H9 (cell line): Measurements from ENCODE around the gene SLC12A3. TPM values are rescaled to one million over a fixed set of nuclear protein-coding genes. Genes with fewer than 3 reads are reported as not detected.

ENCODE experiments used
- DNase-seq: peaks from one replicate; pipeline ENCODE4 v3.0.0-alpha.2; 2017
- H2AFZ ChIP-seq: one replicate; pipeline ENCODE4 v1.6.1; 2013; ENCODE audit warnings: mild to moderate bottlenecking, low read length, control low read depth, moderate library complexity
- H2AK5ac ChIP-seq: 2 replicates; pipeline ENCODE4 v1.6.1; 2013; ENCODE audit warnings: low read length, control low read depth, mixed read lengths; ENCODE audit not compliant: insufficient read length
- H2BK120ac ChIP-seq: one replicate; pipeline ENCODE4 v1.6.1; 2013; ENCODE audit warnings: low read depth, mild to moderate bottlenecking, low read length, control low read depth, inconsistent platforms; ENCODE audit not compliant: poor library complexity, severe bottlenecking
- H2BK12ac ChIP-seq: 2 replicates; pipeline ENCODE4 v1.6.1; 2013; ENCODE audit warnings: low read length, control low read depth, mixed read lengths, low read depth; ENCODE audit not compliant: insufficient read length
- H2BK15ac ChIP-seq: 2 replicates; pipeline ENCODE4 v1.6.1; 2013; ENCODE audit warnings: low read depth, low read length, control low read depth
- H2BK20ac ChIP-seq: one replicate; pipeline ENCODE4 v1.6.1; 2013; ENCODE audit warnings: low read depth, mild to moderate bottlenecking, low read length, control low read depth, inconsistent platforms; ENCODE audit not compliant: poor library complexity, severe bottlenecking
- H2BK5ac ChIP-seq: 2 replicates; pipeline ENCODE4 v1.6.1; 2013; ENCODE audit warnings: low read length, control low read depth, mixed read lengths; ENCODE audit not compliant: insufficient read length
- H3K14ac ChIP-seq: 2 replicates; pipeline ENCODE4 v1.6.1; 2013; ENCODE audit warnings: low read length, control low read depth; ENCODE audit not compliant: insufficient read depth
- H3K18ac ChIP-seq: 2 replicates; pipeline ENCODE4 v1.6.1; 2013; ENCODE audit warnings: low read depth, mild to moderate bottlenecking, mixed read lengths, low read length, control low read depth; ENCODE audit not compliant: insufficient read length
- H3K23ac ChIP-seq: 2 replicates; pipeline ENCODE4 v1.6.1; 2013; ENCODE audit warnings: low read length, control low read depth, mixed read lengths, low read depth; ENCODE audit not compliant: insufficient read length
- H3K23me2 ChIP-seq: 2 replicates; pipeline ENCODE4 v1.6.1; 2013; ENCODE audit warnings: low read depth, mild to moderate bottlenecking, mixed read lengths, low read length, control low read depth; ENCODE audit not compliant: insufficient read length, poor library complexity, severe bottlenecking
- H3K27ac ChIP-seq: 2 replicates; pipeline ENCODE4 v1.5.1; 2013; ENCODE audit warnings: low read length, control low read depth, mixed read lengths, low read depth; ENCODE audit not compliant: insufficient read length
- H3K27me3 ChIP-seq: 2 replicates; pipeline ENCODE4 v1.6.1; 2013; ENCODE audit warnings: low read length, control low read depth, inconsistent platforms; ENCODE audit not compliant: insufficient read depth
- H3K4ac ChIP-seq: 2 replicates; pipeline ENCODE4 v1.6.1; 2013; ENCODE audit warnings: low read depth, mild to moderate bottlenecking, control low read depth, inconsistent platforms, low read length, moderate library complexity
- H3K4me1 ChIP-seq: 2 replicates; pipeline ENCODE4 v1.6.1; 2013; ENCODE audit warnings: low read length, control low read depth, inconsistent platforms; ENCODE audit not compliant: insufficient read depth
- H3K4me2 ChIP-seq: 2 replicates; pipeline ENCODE4 v1.6.1; 2013; ENCODE audit warnings: low read length, control low read depth, mixed read lengths; ENCODE audit not compliant: insufficient read length, insufficient read depth
- H3K56ac ChIP-seq: 2 replicates; pipeline ENCODE4 v1.6.1; 2013; ENCODE audit warnings: low read depth, mild to moderate bottlenecking, mixed read lengths, low read length, control low read depth; ENCODE audit not compliant: insufficient read length
- H3K79me1 ChIP-seq: 2 replicates; pipeline ENCODE4 v1.6.1; 2013; ENCODE audit warnings: low read depth, mild to moderate bottlenecking, moderate library complexity, low read length, control low read depth, inconsistent platforms; ENCODE audit not compliant: insufficient read depth, poor library complexity, severe bottlenecking
- H3K79me2 ChIP-seq: 2 replicates; pipeline ENCODE4 v1.6.1; 2013; ENCODE audit warnings: low read length, control low read depth, inconsistent platforms; ENCODE audit not compliant: insufficient read depth
- H3K9ac ChIP-seq: 2 replicates; pipeline ENCODE4 v1.6.1; 2013; ENCODE audit warnings: low read length, control low read depth, mixed read lengths; ENCODE audit not compliant: insufficient read length; ENCODE audit errors: extremely low read depth
- H3K9me3 ChIP-seq: one replicate; pipeline ENCODE4 v1.6.1; 2013; ENCODE audit warnings: low read depth, low read length, inconsistent platforms; ENCODE audit not compliant: control insufficient read depth
- H3T11ph ChIP-seq: one replicate; pipeline ENCODE4 v1.6.1; 2013; ENCODE audit warnings: mild to moderate bottlenecking, low read length, control low read depth, inconsistent platforms
- H4K20me1 ChIP-seq: one replicate; pipeline ENCODE4 v1.6.1; 2013; ENCODE audit not compliant: control insufficient read depth, insufficient read length, insufficient read depth
- H4K5ac ChIP-seq: 2 replicates; pipeline ENCODE4 v1.6.1; 2013; ENCODE audit warnings: low read depth, mild to moderate bottlenecking, mixed read lengths, low read length, control low read depth; ENCODE audit not compliant: insufficient read length
- H4K8ac ChIP-seq: replicated peaks from 2 replicates; pipeline ENCODE4 v1.6.1; 2013; ENCODE audit warnings: low read length, control low read depth, mixed read lengths, low read depth; ENCODE audit not compliant: insufficient read length
- H4K91ac ChIP-seq: 2 replicates; pipeline ENCODE4 v1.6.1; 2013; ENCODE audit warnings: low read depth, mild to moderate bottlenecking, moderate library complexity, mixed read lengths, low read length, control low read depth; ENCODE audit not compliant: insufficient read length
- H3K27ac Mint-ChIP-seq, 3 experiments: 2 replicates in 2 of 3; 3 replicates in 1 of 3; pipeline ENCODE4 v1.8.0; 2020 to 2021; ENCODE audit warnings: mixed read lengths in 3 of 3, mild to moderate bottlenecking in 1 of 3, moderate library complexity in 1 of 3
- H3K27me3 Mint-ChIP-seq: 2 replicates; pipeline ENCODE4 v1.8.0; 2021; ENCODE audit warnings: low read depth, mild to moderate bottlenecking, moderate library complexity, mixed read lengths
- H3K36me3 Mint-ChIP-seq, 3 experiments: 2 replicates in 2 of 3; 3 replicates in 1 of 3; pipeline ENCODE4 v1.8.0; 2020 to 2021; ENCODE audit warnings: low read depth in 3 of 3, mixed read lengths in 3 of 3; ENCODE audit not compliant: insufficient read depth in 1 of 3
- H3K4me1 Mint-ChIP-seq, 2 experiments: 2 replicates each; pipeline ENCODE4 v1.8.0; 2020; ENCODE audit warnings: mixed read lengths in 2 of 2
- H3K4me3 Mint-ChIP-seq, 2 experiments: 2 replicates in 1 of 2; 3 replicates in 1 of 2; pipeline ENCODE4 v1.8.0; 2020 to 2021; ENCODE audit warnings: mild to moderate bottlenecking in 2 of 2, mixed read lengths in 2 of 2, moderate library complexity in 1 of 2
- H3K9me3 Mint-ChIP-seq, 2 experiments: 2 replicates in 1 of 2; 3 replicates in 1 of 2; pipeline ENCODE4 v1.8.0; 2020; ENCODE audit warnings: mild to moderate bottlenecking in 2 of 2, mixed read lengths in 2 of 2, moderate library complexity in 1 of 2
- CTCF ChIP-seq: fragments of 200-600 bp; sonication (generic); conservative IDR thresholded peaks from 3 replicates; pipeline ENCODE4 v1.8.0; 2021; ENCODE audit warnings: antibody characterized with exemption, mild to moderate bottlenecking
- WGBS: extraction: QIAGEN DNeasy Blood & Tissue Kit; methylation state at CpG from one replicate; pipeline ENCODE4 v1.1.7; 2013; ENCODE audit warnings: missing lambda C conversion rate, low lambda C conversion rate, mixed read lengths; ENCODE audit not compliant: insufficient read length; ENCODE audit errors: extremely low coverage; 5-methylcytosine and 5-hydroxymethylcytosine counted together
- total RNA-seq: library from RNA; stranded (reverse); gene quantifications from 2 replicates; pipeline ENCODE4 v1.2.1, GENCODE V29; 2021

Gene SLC12A3
- total RNA-seq, 1 experiment from 2014 or later, result not detected

- no peak overlapping the region for H3K4me3 Mint-ChIP-seq
- WGBS, result no CpG with 5 or more reads among the region's 3 CpGs
- Histone ChIP-seq H3T11ph (no peak overlapping the region), H2AFZ (no peak overlapping the region), H2BK20ac (no peak overlapping the region), H3K4me1 (no peaks in the 10 kb centered on the region), H3K23me2 (no peaks in the 10 kb centered on the region), H2BK12ac (no peak overlapping the region), H3K9me3 (no peaks in the 10 kb centered on the region), H2BK5ac (no peak overlapping the region), H2AK5ac (no peak overlapping the region), H3K79me1 (no peaks in the 10 kb centered on the region), H3K4ac (no peak overlapping the region), H4K20me1 (no peaks in the 10 kb centered on the region), H3K14ac (no peak overlapping the region), H3K4me2 (no peak overlapping the region), H2BK15ac (no peak overlapping the region), H3K56ac (no peak overlapping the region), H4K8ac (no peak overlapping the region), H3K18ac (no peak overlapping the region), H3K9ac (no peak overlapping the region), H3K27ac (no peak overlapping the region), H4K91ac (no peak overlapping the region), H2BK120ac (no peak overlapping the region), H3K79me2 (0 out of 2 replicates have a peak, but pooled peaks cover 1% of the 10 kb centered on the region), H3K27me3 (no peaks in the 10 kb centered on the region), H3K23ac (no peak overlapping the region), H4K5ac (no peak overlapping the region)
- H3K9me3 Mint-ChIP-seq, result no peaks in the 10 kb centered on the region
- no peak for TF ChIP-seq CTCF
- no peaks in the 10 kb centered on the region for H3K4me1 Mint-ChIP-seq
- H3K27me3 Mint-ChIP-seq, result peaks cover 7% of the 10 kb centered on the region; the same call in 1 of the 2 replicates
- no peak overlapping the region for H3K27ac Mint-ChIP-seq
- H3K36me3 Mint-ChIP-seq, result no peaks in the 10 kb centered on the region
- DNase-seq, result no peak
Measured at GRCh38 chr16:56896244-56896643, 31.2 kb downstream of the SLC12A3 start.
